GM18951 (cell line): Measurements from ENCODE around the gene HOXD13.

Experiments
- POLR2A ChIP-seq: IDR thresholded peaks from 4 replicates; pipeline ENCODE4 v1.6.1; 2011; ENCODE audit warnings: mild to moderate bottlenecking; ENCODE audit not compliant: insufficient read length, insufficient read depth; ENCODE audit errors: extremely low read depth
- in situ Hi-C: fragments of 300-500 bp; cut with MboI; formaldehyde crosslinking; loops from one replicate; pipeline ENCODE4 v1.12.0; 2022; ENCODE audit warnings: low sequenced_read_pairs, mixed read lengths, inconsistent platforms; ENCODE audit not compliant: unreplicated experiment

The HOXD13 gene

GRCh38 chr2:176093898-176094249, 1.4 kb downstream of the HOXD13 start:
- no peak for TF ChIP-seq POLR2A
- in situ Hi-C loops: loop anchor here (10.0 kb wide), 1 partner anchor 729 kb away; no protein-coding TSS in a partner anchor

GRCh38 chr2:176094349-176094748, 1.8 kb downstream of the HOXD13 start:
- no peak for TF ChIP-seq POLR2A
- in situ Hi-C loops: loop anchor here (10.0 kb wide), 1 partner anchor 730 kb away; no protein-coding TSS in a partner anchor

GRCh38 chr2:176095421-176095820, 2.9 kb downstream of the HOXD13 start:
- in situ Hi-C loops: loop anchor here (10.0 kb wide), 1 partner anchor 731 kb away; no protein-coding TSS in a partner anchor

GRCh38 chr2:176096243-176096985, 3.9 kb downstream of the HOXD13 start:
- TF ChIP-seq POLR2A: no peak
- in situ Hi-C loops: loop anchor here (10.0 kb wide), 1 partner anchor 732 kb away; no protein-coding TSS in a partner anchor

More at GRCh38 chr2:176095421-176095820, 2.9 kb downstream of the HOXD13 start:
- TF ChIP-seq POLR2A: no peak

GRCh38 chr2:176096986-176097819, 4.7 kb downstream of the HOXD13 start:
- TF ChIP-seq POLR2A: no peak
- in situ Hi-C loops: loop anchor here (10.0 kb wide), 1 partner anchor 732 kb away; no protein-coding TSS in a partner anchor

- no peak for TF ChIP-seq POLR2A
- in situ Hi-C loops: loop anchor here (10.0 kb wide), 1 partner anchor 733 kb away; no protein-coding TSS in a partner anchor
These were observed 5.4 kb downstream of the HOXD13 start for GRCh38 chr2:176097820-176098365.

GRCh38 chr2:176098366-176099158, 6.0 kb downstream of the HOXD13 start:
- no peak for TF ChIP-seq POLR2A
- in situ Hi-C loops: loop anchor here (10.0 kb wide), 1 partner anchor 734 kb away; no protein-coding TSS in a partner anchor

GRCh38 chr2:176099159-176099727, 6.7 kb downstream of the HOXD13 start:
- in situ Hi-C loops: loop anchor here (10.0 kb wide), 1 partner anchor 734 kb away; no protein-coding TSS in a partner anchor

GRCh38 chr2:176099728-176100546, 7.4 kb downstream of the HOXD13 start, which contains the start of gene HOXD12:
Gene HOXD12 (plus strand): TSS chr2:176099795. CDS start chr2:176099802, 7 bp downstream.
- no peak for TF ChIP-seq POLR2A
- in situ Hi-C loops: loop anchor here (10.0 kb wide), 1 partner anchor 735 kb away; no protein-coding TSS in a partner anchor

More at GRCh38 chr2:176099159-176099727, 6.7 kb downstream of the HOXD13 start:
- TF ChIP-seq POLR2A: no peak

- in situ Hi-C loops: no loop called here
- no peak for TF ChIP-seq POLR2A
These were observed 8.1 kb downstream of the HOXD13 start for GRCh38 chr2:176100547-176101140.

GRCh38 chr2:176101216-176101830, 8.8 kb downstream of the HOXD13 start:
- TF ChIP-seq POLR2A: no peak
- in situ Hi-C loops: no loop called here

GRCh38 chr2:176101842-176102241, 9.3 kb downstream of the HOXD13 start:
- in situ Hi-C loops: no loop called here
- TF ChIP-seq POLR2A: no peak
